Lung (tissue), 12 donors: ENCODE measurements around the gene MAPK4. TPM values are rescaled to one million over a fixed set of nuclear protein-coding genes. Genes with fewer than 3 reads are reported as not detected.
A peak's percentile ranks its signal among the peaks of the same experiment; 100 is the strongest.

Experiments
- ATAC-seq: fragments of 200-7000 bp; cut with Tn5 transposase; one replicate; pipeline ENCODE4 v1.9.1; 2020; ENCODE audit warnings: moderate number of reproducible peaks; ENCODE audit not compliant: insufficient read depth, low FRiP score
- DNase-seq, 3 donors: peaks; one replicate each; pipeline ENCODE4 v3.0.0-alpha.2; 2013 to 2017
- H3K27ac ChIP-seq, 2 donors: one replicate each; pipeline ENCODE4 v1.5.1; 2013; ENCODE audit warnings: mild to moderate bottlenecking in 2 of 2, moderate library complexity in 2 of 2, control low read depth in 1 of 2, inconsistent platforms in 1 of 2, low read depth in 1 of 2, low read length in 1 of 2
- H3K27me3 ChIP-seq, 3 donors: one replicate each; pipeline ENCODE4 v1.5.1; 2013; ENCODE audit warnings: low read length in 2 of 3; ENCODE audit not compliant: control insufficient read depth in 3 of 3, insufficient read depth in 3 of 3
- H3K36me3 ChIP-seq, 4 donors: one replicate each; pipeline ENCODE4 v1.5.1; 2013; ENCODE audit warnings: low read length in 4 of 4, mild to moderate bottlenecking in 1 of 4, moderate library complexity in 1 of 4; ENCODE audit not compliant: control insufficient read depth in 4 of 4, insufficient read depth in 4 of 4
- H3K4me1 ChIP-seq, 5 donors: one replicate each; pipeline ENCODE4 v1.5.1; 2013; ENCODE audit warnings: low read length in 5 of 5, mild to moderate bottlenecking in 2 of 5, moderate library complexity in 1 of 5; ENCODE audit not compliant: control insufficient read depth in 5 of 5, insufficient read depth in 5 of 5
- H3K4me3 ChIP-seq: one replicate; pipeline ENCODE4 v1.5.1; 2013; ENCODE audit warnings: mild to moderate bottlenecking, control low read depth, moderate library complexity
- H3K9ac ChIP-seq, 2 donors: one replicate each; pipeline ENCODE4 v1.5.1; 2013; ENCODE audit warnings: low read length in 2 of 2, control low read depth in 1 of 2; ENCODE audit not compliant: insufficient read depth in 1 of 2
- H3K9me3 ChIP-seq, 4 donors: one replicate each; pipeline ENCODE4 v1.5.1; 2013; ENCODE audit warnings: low read length in 3 of 4, mild to moderate bottlenecking in 1 of 4, moderate library complexity in 1 of 4; ENCODE audit not compliant: control insufficient read depth in 4 of 4, insufficient read depth in 3 of 4
- CTCF ChIP-seq: IDR thresholded peaks from 2 replicates; pipeline ENCODE4 v1.5.1; 2012; ENCODE audit warnings: mild to moderate bottlenecking; ENCODE audit errors: control extremely low read depth, extremely low read depth
- WGBS, 2 donors: extraction: QIAGEN DNeasy Blood & Tissue Kit; methylation state at CpG; one replicate each; pipeline ENCODE4 v1.1.7; 2013; 5-methylcytosine and 5-hydroxymethylcytosine counted together
- polyA plus RNA-seq, 2 donors: library from polyadenylated mRNA; stranded (reverse); fragments of 200-250 nt; gene quantifications; one replicate each; pipeline ENCODE4 v1.2.1, GENCODE V29; 2013
- total RNA-seq, 2 donors: library from RNA; depleted of rRNA in 1 of 2; stranded (reverse); fragments of >200 nt in 1 of 2; gene quantifications; one replicate each; pipeline ENCODE4 v1.2.1, GENCODE V29; 2014 to 2021
- donor health status: control.
- donor health status: control.
- donor health status: Bipolar disorder and iron deficiency.
- donor health status: healthy.
- donor health status: DM: yes; HTN: yes; CAD: no.

The MAPK4 gene
- total and polyA plus RNA-seq, 4 donors, result 1.8 to 10.7 (median 3.9) TPM

GRCh38 chr18:50700245-50701165, 140.6 kb downstream of the MAPK4 start:
- WGBS, 2 donors, result 68% methylated on average over 9 of the region's 9 CpGs
- no peaks in the 10 kb centered on the region for H3K9me3 ChIP-seq
- no peak for DNase-seq
- peaks cover 0 to 4% (median 0%) of the 10 kb centered on the region in 3 donors for H3K27me3 ChIP-seq
- no peak for TF ChIP-seq CTCF
- no peak overlapping the region for H3K4me3 ChIP-seq
- H3K36me3 ChIP-seq, result no peaks in the 10 kb centered on the region
- no peak overlapping the region for H3K9ac ChIP-seq
- H3K4me1 ChIP-seq, result peaks cover 0 to 4% (median 0%) of the 10 kb centered on the region in 5 donors
- no peak for ATAC-seq
- H3K27ac ChIP-seq, result no peak overlapping the region

GRCh38 chr18:50704357-50704940, 144.6 kb downstream of the MAPK4 start:
- no peak for TF ChIP-seq CTCF
- Histone ChIP-seq H3K4me1 (peaks cover 0 to 41% (median 8%) of the 10 kb centered on the region in 5 donors), H3K9me3 (no peaks in the 10 kb centered on the region), H3K36me3 (no peaks in the 10 kb centered on the region), H3K9ac (no peak overlapping the region), H3K4me3 (no peak overlapping the region), H3K27ac (no peak overlapping the region), H3K27me3 (no peaks in the 10 kb centered on the region)
- ATAC-seq (no peak), DNase-seq (peak in 1 of 3 donors; percentile 41)
- WGBS, 2 donors, result 79 to 80% methylated on average over 4 of the region's 4 CpGs

- Histone ChIP-seq H3K9ac (no peak overlapping the region), H3K36me3 (no peaks in the 10 kb centered on the region), H3K4me3 (no peak overlapping the region), H3K4me1 (peaks cover 0 to 47% (median 8%) of the 10 kb centered on the region in 5 donors), H3K9me3 (no peaks in the 10 kb centered on the region), H3K27ac (no peak overlapping the region), H3K27me3 (no peaks in the 10 kb centered on the region)
- DNase-seq (no peak), ATAC-seq (no peak)
- 68 to 75% methylated on average over 6 of the region's 6 CpGs for WGBS, 2 donors
- no peak for TF ChIP-seq CTCF
Observed at GRCh38 chr18:50706199-50706598, 146.3 kb downstream of the MAPK4 start.
